GM23248 (cell line): ENCODE measurements around the gene ZNF227.

Source experiments
- EZH2 ChIP-seq: fragments of 200-600 bp; sonication (generic); IDR thresholded peaks from 2 replicates; pipeline ENCODE4 v1.6.1; 2018; ENCODE audit warnings: antibody characterized with exemption, mild to moderate bottlenecking; ENCODE audit not compliant: insufficient read depth, poor library complexity, severe bottlenecking
- EZH2phosphoT487 ChIP-seq: fragments of 200-600 bp; sonication (generic); IDR thresholded peaks from 2 replicates; pipeline ENCODE4 v1.6.1; 2018; ENCODE audit warnings: antibody characterized with exemption, moderate library complexity, mild to moderate bottlenecking, low read depth; ENCODE audit not compliant: insufficient read depth

GRCh38 chr19:44212866-44213346 is 574 bp downstream of the ZNF227 start:
- TF ChIP-seq EZH2 (no peak), EZH2phosphoT487 (no peak)
